ENCODE results near the gene RASAL2.
"Not testable (repeated sequence)": the region's sequence is repeated elsewhere in the genome, so short reads cannot be mapped to it uniquely, and the experiment has no call there.

Gene RASAL2

DNA sequence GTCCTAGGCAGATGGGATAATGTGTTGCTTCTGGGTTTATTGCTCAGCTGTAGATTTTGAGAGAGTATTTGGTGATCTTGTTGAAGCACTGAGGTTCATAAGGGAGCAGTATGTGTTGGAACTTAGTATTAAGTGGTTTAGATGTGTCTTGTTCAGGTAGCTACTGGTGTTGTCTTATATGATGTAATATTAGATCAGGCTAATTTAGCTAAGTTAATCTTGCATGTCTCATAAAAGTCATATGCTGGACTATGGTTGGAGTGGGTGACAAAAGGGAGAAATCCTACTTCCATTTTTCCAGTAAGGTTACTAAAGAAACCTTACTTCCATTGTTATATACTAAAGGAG is 206.4 kb downstream of the RASAL2 start:
- DNase-seq: no peak

DNA sequence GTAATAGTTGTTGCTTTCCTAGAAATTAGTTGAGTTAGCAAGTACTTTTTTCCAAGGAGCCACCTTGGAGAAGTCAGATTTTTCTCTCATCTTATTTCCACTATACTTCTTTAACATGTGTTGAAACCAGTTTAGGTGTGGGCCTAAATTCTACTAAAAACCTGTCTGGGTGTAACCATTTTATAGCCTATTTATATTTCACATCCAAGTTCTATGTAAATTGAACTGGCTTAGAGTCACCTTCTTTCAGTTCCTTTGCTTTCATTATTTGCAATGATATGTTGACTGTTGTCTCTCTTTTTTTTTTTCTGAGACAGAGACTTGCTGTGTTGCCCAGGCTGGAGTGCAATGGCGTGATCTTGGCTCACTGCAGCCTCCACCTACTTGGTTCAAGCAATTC is 207.2 kb downstream of the RASAL2 start:
- no peak for DNase-seq

DNA sequence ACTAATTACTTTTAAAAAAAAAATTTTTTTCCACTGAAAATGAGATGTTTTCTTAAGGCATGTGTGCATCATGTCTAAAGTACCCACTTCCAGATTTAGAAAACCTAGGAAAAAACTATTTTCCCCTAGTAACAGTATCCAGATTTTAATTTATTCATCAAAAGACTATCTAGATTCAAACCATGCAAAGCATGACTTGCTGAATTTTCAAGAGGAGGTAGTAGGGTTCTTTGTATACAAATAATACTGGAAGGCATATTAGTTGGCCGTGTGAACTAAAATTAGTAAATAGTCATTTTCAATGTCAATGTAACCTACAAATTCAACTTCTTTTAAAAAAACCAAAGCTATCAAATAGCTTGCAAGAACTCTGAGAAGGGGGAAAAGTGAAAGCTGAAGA is 213.4 kb downstream of the RASAL2 start:
- no peak for DNase-seq

DNA sequence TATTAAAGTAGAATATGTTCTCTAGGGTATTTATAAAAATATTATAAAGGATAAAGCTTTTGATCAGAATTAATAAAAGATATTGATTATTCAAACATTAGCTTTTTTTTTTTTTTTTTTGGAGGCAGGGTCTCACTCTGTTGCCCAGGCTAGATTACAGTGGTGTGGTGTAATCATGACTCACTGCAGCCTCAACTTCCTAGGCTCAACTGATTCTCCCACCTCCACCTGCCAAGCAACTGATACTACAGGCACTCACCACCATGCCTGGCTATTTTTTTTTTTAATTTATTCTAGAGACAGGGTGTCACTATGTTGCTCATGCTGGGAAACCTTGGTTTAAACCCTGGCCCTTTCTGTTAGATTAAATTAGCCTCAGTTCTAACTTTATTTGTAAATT is 214.5 kb downstream of the RASAL2 start:
- no peak for DNase-seq

DNA sequence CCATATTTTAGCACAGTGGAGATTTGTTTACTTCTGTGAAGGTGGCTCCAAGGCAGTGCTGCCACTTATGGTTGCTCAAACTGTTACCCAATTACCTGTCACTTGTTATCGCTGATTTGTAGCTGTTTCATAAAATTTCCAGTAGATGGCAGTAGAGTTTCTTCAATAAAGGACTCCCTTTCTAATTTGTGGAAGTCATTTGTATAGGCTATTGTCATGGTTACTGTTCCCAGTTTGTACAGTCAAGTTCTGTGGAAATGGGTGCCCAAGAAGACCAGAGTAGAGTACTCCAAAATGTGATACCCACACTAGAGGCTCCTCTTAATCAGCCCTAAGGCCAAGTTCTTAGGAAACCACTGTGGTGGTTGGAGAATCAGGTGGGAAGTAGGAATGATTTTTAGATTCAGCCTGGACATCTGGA is 216.8 kb downstream of the RASAL2 start:
- peak; percentile 74 for DNase-seq

DNA sequence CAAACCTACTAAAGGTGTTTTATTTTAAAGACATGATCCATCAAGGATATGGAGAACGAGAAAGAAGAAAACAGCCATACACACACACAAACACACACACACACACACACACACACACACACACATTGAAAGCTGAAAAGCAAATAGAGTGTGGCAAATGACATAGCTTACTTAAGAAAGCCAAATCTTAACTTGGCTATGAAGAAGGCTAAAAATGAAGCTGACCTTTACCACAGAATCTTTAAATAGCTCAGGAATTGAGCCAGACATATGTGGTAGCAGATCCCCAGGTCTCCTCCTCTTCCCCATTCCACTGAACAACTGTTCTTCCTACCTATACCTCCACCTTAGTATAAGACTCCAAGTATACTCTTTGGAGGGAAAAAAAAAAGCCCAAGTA is 217.3 kb downstream of the RASAL2 start:
- no peak for DNase-seq

DNA sequence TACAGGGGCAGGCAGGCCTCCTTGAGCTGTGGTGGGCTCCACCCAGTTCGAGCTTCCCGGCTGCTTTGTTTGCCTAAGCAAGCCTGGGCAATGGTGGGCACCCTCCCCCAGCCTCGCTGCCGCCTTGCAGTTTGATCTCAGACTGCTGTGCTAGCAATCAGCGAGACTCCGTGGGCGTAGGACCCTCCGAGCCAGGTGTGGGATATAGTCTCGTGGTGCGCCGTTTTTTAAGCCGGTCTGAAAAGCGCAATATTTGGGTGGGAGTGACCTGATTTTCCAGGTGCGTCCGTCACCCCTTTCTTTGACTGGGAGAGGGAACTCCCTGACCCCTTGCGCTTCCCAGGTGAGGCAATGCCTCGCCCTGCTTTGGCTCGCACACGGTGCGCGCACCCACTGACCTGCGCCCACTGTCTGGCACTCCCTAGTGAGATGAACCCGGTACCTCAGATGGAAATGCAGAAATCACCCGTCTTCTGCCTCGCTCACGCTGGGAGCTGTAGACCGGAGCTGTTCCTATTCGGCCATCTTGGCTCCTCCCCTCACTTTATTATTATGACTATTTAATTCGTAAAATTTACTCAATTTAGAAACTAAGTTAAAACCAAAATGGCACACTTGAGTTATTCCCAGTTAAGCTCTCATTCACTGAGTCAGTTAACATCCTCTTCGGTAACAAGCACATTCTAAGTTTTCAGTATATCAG is 226.5 kb downstream of the RASAL2 start:
- DNase-seq: not testable (repeated sequence)

DNA sequence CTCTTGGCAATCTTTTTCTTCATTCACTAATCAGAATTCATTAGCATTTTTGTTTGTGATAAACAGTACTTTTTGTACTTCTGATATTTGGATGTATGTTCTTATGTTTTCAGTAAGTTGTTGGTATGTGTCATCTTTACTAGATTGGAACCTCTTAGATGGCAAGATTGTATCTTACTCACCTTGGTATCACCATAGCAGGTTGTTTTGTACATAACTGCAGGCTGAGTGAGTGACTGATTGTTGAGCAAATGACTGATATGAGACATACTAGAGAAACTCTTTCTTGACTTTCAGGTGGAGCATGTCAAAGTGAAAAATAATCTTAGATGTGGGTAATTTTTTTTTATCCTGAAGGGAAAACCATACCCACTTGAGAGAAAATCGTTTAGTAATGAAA is 229.2 kb downstream of the RASAL2 start:
- no peak for DNase-seq

DNA sequence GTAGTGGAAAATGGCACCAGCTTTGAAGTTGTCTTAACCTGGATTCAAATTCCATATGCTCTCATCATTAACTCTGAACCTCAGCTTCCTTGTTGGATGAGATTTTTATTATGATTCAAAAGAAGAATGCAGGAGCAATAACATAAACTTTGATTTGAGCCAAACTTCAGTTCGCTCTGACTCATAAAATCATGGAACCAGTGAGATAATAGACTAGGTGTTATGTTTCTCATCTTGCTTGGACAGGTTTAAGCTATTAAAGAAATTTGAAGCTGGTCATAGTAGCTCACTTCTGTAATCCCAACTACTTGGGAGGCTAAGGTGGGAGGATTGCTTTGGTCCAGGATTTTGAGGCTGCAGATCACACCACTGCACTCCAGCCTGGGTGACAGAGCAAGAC is 230.1 kb downstream of the RASAL2 start:
- DNase-seq: no peak

DNA sequence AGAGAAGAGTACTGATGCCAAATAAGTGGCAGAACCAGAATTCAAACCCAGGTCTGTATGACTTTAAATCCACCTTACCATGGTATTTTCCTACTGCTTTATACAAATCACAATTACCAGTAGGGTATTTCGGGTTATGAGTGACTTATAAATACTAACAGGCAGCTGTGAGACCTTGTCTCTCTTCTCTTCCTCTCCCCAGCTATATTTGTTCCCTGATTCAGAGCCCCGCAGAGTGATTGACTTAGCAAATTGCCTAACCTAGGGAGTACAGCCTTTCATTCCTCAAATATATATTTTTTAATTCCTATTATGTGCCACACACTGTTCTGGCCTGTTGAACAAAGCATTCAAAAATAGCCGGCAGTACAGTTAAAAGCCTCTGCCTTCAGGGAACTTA is 234.8 kb downstream of the RASAL2 start:
- DNase-seq: no peak

DNA sequence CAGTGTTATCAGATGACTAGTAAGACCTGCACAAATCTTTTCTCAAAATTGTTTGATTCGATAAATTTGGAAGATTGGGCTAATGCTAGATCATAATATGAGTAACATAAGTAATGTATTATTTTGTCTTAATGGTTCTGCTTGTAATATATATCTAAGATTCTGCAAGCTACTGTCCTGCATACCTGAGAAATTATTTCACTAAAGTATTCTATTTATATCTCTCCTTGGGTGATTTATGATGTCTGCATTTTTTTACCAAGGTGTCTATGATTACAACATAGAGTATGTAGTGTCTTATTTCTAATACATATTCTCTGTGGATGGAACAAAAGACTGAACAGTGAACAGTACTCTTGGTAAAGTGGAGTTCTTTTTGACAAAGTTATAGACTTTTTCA is 236.2 kb downstream of the RASAL2 start:
- no peak for DNase-seq

DNA sequence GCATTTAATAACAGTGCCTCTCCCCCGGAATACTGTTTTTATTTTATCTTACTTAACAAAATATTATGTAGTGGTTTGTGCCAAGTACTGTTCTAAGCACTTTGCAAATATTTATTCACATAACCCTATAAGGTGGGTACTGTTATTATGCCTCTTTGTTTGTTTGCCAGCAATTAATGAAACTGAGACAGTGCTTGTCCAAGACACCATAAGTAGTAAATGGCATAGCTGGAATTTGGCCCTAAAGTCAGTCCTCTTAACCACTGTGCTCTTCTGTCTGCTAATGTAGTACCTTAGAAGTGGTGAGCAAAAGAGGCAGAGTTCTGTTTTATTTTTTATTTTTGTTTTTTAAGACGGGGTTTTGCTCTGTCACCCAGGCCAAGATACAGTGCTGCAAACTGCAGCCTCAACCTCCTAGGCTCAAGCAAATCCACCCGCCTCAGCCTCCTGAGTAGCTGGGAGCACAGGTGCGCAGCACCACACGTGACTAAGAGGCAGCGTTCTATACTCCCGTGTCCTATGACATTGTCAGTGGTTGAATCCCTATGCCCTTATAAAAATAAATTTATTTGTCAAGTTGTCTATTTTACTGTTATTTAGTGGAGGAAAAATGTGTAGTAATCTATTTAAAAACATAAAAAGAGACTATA is 237.1 kb downstream of the RASAL2 start:
- DNase-seq: no peak

DNA sequence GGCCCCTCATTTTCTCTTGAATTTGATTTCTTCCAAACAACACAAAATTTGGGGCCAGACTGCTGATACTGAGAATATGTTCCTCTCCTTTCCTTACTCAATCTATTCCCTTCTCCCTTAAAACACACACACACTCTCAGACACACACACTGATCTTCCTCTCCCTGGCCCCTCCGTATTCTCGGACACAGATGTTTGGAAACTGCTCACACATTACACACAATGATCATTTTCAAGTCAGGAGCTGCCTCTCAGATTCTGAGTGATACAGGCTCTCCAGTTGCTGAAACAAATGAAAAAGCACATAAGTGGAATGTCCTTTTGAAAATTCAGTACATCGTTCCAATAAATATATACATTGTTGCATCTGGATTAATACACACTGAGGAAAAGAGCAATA is 241.5 kb downstream of the RASAL2 start:
- no peak for DNase-seq

DNA sequence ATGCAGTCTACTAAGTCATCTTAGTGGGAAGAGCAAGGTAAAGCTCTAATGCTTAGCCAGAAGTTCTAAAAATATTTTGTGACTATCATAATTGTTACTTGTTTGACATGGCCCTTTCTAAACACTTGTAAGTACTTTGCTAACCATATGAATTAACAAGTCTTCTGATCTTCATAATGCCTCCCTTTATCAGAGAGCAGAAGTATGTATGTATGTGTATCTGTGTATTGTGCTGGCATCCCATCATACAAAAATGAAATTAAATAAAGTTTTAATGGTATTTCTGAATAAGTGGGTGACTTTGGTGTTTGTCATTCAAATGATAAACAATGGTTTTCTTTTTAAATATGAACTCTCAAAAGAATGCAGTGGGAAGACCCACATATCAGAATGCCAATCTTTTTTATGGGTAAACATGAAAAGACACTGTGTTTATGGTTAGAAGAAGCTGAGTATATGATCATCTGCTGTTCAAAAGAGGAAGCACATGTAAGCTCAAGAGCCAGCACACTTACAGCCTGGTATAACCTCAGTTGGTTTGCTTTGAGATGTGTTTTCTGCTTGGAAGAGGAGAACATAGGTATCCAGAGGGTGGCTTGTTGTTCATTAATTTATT is 243.3 kb downstream of the RASAL2 start:
- DNase-seq: no peak

DNA sequence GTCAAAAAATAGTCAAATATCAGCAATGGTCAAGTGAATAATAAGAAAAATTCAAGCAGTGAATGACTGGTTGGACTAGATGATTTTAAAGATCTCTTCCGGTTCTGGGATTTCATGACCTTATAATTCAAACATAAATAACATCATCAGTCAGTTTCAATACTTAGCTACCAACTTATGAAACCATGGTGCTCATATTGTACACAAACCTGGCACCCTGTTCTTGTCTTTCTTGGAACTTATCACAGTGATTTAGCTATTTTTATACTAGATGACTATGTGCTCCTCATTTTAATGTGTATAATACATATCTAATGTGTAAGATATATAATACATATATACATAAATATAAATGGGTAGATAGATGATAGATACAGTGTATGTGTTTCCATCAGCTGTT is 245.9 kb downstream of the RASAL2 start:
- DNase-seq: no peak

DNA sequence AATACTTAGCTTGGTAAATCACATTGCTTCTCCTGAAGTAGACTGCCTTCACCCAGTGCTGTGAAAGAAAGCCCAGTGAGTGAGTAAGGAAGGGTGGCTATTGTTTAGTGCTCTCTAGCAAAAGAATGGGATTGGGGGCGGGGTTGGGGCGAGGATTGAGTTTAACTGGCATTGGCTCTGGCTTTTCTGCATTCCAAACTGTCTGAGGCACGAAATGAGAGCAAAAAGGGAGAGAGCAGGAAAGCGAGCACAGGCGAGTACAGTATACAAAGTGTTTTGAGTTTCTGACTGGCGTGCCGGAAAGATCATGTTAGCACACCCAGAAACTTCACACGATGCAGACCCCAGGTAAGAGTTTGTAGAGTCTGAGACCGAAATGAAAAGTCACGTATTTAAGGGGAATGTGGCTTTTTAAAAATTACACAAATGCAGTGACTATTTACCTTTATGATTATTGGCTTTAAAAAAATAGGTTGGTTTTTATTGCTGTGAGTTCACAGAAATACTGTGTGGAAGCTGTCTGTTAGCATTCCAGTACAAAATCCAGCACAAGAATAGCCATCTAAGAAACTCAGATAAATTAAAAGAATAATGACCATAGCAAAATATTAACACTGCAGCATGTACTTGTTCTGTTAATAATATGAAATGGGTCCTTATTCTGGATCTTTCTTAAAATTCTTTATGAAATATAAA is 247.5 kb downstream of the RASAL2 start:
- no peak for DNase-seq

DNA sequence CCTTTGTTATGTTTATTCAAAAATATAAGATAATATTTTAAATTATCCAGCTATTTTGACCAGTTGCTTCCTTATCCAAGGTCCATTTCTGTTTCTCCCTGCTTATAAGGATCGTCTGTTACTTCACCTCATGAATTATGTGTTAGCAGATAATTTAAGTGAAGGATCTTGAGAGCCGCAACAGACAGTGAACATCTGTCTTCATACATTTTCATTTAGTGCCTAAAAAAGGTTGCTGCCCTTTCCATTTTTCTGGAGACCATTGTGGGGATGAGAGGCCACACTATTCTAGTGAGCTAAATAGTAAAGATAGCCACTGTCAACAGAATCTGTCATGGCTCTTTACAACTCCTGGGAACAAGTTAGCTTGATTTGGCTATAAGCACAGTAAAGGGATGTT is 248.8 kb downstream of the RASAL2 start:
- DNase-seq: no peak

DNA sequence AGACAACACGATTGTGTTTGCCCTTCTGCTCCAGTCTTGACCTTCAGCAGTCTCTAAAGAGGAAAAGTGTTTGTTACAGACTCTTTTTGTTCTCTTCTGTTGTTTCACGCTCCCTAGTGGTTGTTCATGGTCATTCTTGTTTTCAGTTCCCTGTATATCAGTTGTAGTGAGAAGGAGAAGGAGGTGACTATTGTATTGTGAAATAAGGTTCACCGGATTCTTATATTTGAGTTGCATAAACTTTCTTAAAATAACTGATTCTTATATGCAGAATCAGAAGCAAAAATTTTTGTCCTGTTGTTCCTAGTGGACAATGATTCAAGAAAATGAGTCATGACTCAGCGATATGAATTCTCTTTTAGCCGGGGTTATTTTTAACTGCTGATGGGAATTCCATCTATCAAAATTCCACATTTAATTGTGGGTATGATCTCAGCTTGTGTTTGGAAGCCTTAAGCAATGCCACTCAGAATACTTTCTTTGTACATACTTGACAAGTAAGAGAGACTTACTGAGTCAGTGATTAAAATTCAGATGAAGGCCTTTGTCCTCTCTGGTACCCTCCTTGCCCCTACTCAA is 250.7 kb downstream of the RASAL2 start:
- no peak for DNase-seq

DNA sequence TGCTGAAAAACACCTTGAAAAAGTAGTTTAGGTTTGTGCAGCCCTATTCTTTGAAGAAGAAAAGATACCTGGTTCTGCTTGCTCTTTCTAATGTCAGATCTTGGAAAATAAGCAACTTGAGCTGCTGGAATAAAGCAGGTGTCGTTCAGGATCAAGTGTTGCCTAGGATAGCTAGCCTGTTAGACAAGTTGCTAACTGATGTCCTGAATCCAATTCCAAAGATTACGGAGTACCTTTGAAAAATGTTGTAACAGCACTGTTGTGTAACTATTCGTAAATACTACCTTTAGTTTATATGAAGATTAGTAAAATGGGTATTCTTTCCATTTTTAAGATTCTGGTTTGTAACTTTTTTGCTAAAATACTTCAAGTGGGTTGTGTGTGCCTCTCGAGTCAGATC is 251.3 kb downstream of the RASAL2 start:
- no peak for DNase-seq

DNA sequence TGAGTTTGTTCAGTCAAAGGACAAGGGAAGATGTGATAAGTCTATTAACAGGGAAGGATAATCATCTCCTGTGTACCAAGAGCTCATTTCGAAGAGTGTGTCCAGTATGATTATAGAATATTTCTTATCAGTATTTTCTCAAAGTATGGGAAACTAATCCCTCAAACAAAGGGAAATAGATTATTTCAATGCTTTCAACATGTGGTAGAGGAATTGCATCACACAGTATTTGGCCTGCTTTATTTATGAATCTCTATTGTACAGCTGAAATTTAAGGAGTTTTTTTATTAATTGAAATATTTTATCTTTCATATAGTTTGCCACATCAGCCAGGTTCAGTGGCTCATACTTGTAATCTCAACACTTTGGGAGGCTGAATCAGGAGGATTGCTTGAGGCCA is 251.9 kb downstream of the RASAL2 start:
- DNase-seq: no peak

DNA sequence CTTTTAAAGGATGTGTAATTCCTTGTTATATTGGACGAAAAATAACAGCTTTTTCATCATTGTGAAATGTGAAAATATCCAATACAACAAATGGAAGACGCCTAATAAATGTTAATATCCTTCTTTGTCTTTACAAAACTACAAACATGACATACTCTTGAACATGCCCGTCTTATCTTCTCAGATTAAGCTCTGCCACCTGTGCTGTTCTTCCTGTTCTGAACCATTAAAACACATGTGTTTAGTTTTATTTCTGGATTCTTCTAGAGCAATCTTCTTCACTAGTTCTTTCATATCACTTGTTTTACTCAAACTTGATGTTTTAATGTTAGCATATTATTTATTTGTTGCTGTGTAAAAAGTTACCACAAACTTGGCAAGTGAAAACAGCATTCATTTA is 255.9 kb downstream of the RASAL2 start:
- no peak for DNase-seq

DNA sequence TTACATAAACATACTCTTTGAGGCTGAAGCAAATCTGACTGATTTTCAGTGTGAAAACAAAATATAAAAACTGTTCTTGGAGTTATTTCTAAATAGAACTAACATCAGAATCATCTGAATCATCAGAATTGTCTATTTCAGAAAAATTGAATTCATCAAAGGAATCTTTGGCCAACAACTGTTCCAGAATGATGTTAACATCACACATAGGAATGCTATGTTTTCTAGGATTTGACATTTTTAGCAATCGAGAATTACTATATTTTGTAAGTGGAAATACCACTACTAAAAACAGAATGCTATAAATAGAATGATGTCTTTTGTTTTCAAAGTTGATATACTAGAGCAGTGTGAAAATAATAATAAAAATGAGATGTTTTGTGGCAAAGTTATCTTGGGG is 258.0 kb downstream of the RASAL2 start:
- not testable (repeated sequence) for DNase-seq

DNA sequence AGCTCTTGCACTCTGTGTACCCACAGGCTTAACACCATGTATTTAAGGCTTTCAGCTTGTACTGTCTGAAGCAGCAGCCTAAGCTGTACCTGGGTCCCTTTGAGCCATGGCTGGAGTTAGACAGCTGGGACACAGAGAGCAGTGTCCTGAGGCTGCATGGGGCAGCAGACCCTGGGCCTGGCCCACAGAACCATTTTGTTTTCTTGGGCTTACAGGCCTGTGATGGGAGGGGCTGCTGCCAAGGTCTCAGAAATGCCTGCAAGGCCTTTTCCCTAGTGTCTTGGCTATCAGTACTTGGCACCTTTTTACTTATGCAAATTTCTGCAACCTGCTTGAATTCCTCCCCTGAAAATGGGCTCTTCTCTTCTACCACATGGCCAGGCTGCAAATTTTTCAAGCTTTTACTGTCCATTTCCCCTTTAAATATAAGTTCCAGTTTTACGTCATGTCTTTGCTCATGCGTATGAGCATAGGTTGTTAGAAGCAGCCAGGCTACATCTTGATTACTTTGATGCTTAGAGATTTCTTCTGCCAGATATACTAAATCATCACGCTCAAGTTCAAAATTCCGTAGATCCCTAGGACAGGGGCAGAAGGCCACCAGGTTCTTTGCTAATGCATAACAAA is 259.0 kb downstream of the RASAL2 start:
- no peak for DNase-seq

Data from NCI-H187 treated with DMSO at 0.1 percent for 48 hours (cell line).